Adrenal gland (tissue), 12 donors: ENCODE measurements around the gene EBF3. TPM values are rescaled to one million over a fixed set of nuclear protein-coding genes. Genes with fewer than 3 reads are reported as not detected.

Source experiments
- DNase-seq, 7 donors: peaks; one replicate each; pipeline ENCODE4 v3.0.0-alpha.2; 2019 to 2020
- H3K27ac ChIP-seq, 5 donors: fragments of 200-600 bp; sonication (generic) in 4 of 5; 1 replicate in 3 of 5; 2 replicates in 2 of 5; pipeline versions ENCODE4 v1.5.1 to v1.8.0; 2016 to 2020; ENCODE audit warnings: mild to moderate bottlenecking in 1 of 5
- H3K27me3 ChIP-seq: fragments of 200-600 bp; 2 replicates; pipeline ENCODE4 v1.8.0; 2021
- H3K36me3 ChIP-seq, 2 donors: fragments of 200-600 bp; replicated peaks in 1 of 2; 1 replicate in 1 of 2; 2 replicates in 1 of 2; pipeline versions ENCODE4 v1.5.1 to v1.8.0; 2018 to 2022
- H3K4me1 ChIP-seq, 2 donors: fragments of 200-600 bp; replicated peaks in 1 of 2; 1 replicate in 1 of 2; 2 replicates in 1 of 2; pipeline versions ENCODE4 v1.5.1 to v1.8.0; 2018 to 2021
- H3K4me3 ChIP-seq, 4 donors: fragments of 200-600 bp; sonication (generic) in 3 of 4; one replicate each; pipeline ENCODE4 v1.5.1; 2016 to 2018
- H3K9me3 ChIP-seq, 3 donors: fragments of 200-600 bp; sonication (generic) in 1 of 3; replicated peaks in 1 of 3; 1 replicate in 2 of 3; 2 replicates in 1 of 3; pipeline versions ENCODE4 v1.5.1 to v1.8.0; 2016 to 2021
- POLR2A ChIP-seq, 2 donors: fragments of 450-650 bp; IDR thresholded peaks; one replicate each; pipeline ENCODE4 v1.6.1; 2017; ENCODE audit warnings: antibody characterized with exemption in 2 of 2, mild to moderate bottlenecking in 2 of 2, moderate library complexity in 1 of 2
- WGBS, 4 donors: extraction: QIAGEN DNeasy Blood & Tissue Kit in 2 of 4; methylation state at CpG; one replicate each; pipeline versions ENCODE4 v1.1.5 to v1.1.7; 2013 to 2017; 5-methylcytosine and 5-hydroxymethylcytosine counted together
- intact Hi-C, 2 donors: fragments of 100-400 bp; cut with DNase I; formaldehyde crosslinking; loops; one replicate each; pipeline versions ENCODE4 v1.14.1 to v1.15.0; 2022 to 2023
- polyA plus RNA-seq, 3 donors: library from polyadenylated mRNA; stranded (reverse); fragments of 200-250 nt in 2 of 3; fragments of 350-450 nt in 1 of 3; fragmentation: Illumina TruSeq in 1 of 3; extraction: RNeasy Lipid Tissue Mini Kit (QIAGEN cat#74804) in 1 of 3; gene quantifications; one replicate each; pipeline ENCODE4 v1.2.3, GENCODE V29; 2013 to 2014
- total RNA-seq, 9 donors: library from RNA; depleted of rRNA in 4 of 9; stranded (reverse); fragments of >200 nt in 4 of 9; fragments of 120-200 nt in 1 of 9; fragmentation: NEBNext Ultra II Directional in 1 of 9; extraction: Animal tissue kit (Norgen Biotek cat#: 25700) in 1 of 9; gene quantifications; one replicate each; pipeline versions ENCODE4 v1.1.0 to v1.2.4, GENCODE V29; 2013 to 2023
- TF ChIP-seq, protein P1 (sequence below), 6 experiments: fragments of 450-650 bp in 4 of 6; fragments of 200-600 bp in 2 of 6; sonication (generic) in 1 of 6; IDR thresholded peaks; 1 replicate in 5 of 6; 2 replicates in 1 of 6; pipeline versions ENCODE4 v1.5.1 to v1.8.0; 2016 to 2021; ENCODE audit warnings: antibody characterized with exemption in 6 of 6, mild to moderate bottlenecking in 2 of 6, moderate library complexity in 1 of 6
- donor health status: healthy with polysubstance abuse.
- donor health status: Bipolar disorder and iron deficiency.
- donor health status: DM: yes; HTN: yes; CAD: no.
- donor health status: DM: no; HTN: no; CAD: no.
- donor health status: DM: no; HTN: no; CAD: no.
- donor health status: DM: yes; HTN: yes; CAD: no.

Gene EBF3
- total and polyA plus RNA-seq, 12 donors, result 0.12 to 2.2 (median 0.53) TPM; not detected in 1

DNA sequence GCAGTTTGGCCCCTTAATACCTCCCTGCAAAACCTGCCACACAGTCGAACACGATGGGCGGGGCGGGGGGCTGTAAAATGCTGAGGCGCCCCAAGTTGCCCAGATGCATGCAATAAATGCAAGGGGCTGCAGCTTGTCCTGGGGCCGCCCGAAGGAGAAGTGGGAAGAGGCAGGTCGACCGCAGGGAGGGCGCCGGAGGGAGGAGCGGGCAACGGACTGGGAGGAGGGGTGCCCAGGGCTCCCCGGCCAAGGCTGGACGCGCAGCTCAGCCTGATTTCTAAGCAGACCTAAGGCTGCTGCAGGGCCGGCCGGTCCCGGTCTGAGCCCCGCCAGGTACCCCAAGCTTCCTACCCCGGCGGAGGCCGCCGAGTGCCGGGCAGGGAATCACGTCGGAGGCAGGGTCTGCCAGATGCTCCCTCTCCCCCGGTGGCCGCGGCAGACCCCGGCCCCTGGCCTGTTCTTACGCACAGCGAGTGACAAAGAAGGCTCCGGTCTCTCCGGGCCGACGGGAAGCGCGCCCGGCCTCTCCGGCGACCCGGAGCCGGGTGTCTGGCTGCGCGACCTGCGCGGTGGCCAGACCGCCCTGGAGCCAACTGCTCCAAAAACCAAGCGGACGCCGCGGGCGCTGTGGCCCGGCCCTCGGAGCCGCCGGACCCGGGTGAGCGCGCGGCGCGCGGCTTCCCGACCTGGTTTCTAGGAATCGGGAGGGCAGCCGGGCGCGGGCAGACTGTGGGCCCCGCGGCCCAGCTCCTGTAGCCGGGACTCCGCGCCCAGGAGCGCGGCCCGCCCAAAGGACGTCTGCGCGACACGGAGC is 744 bp upstream of the EBF3 start:
- Histone ChIP-seq H3K27me3 (peaks cover 95% of the 10 kb centered on the region), H3K9me3 (no peaks in the 10 kb centered on the region), H3K36me3 (no peaks in the 10 kb centered on the region), H3K4me3 (peak overlapping the region in 1 of 4 donors; percentile 28), H3K27ac (no peak overlapping the region), H3K4me1 (peaks cover 3 to 17% of the 10 kb centered on the region in 2 donors)
- DNase-seq, result peak in 1 of 7 donors; percentile 30
- intact Hi-C loops, result no loop called here
- no peak for TF ChIP-seq POLR2A (IDR thresholded peaks at IDR 0.05)
- TF ChIP-seq, protein P1, sequence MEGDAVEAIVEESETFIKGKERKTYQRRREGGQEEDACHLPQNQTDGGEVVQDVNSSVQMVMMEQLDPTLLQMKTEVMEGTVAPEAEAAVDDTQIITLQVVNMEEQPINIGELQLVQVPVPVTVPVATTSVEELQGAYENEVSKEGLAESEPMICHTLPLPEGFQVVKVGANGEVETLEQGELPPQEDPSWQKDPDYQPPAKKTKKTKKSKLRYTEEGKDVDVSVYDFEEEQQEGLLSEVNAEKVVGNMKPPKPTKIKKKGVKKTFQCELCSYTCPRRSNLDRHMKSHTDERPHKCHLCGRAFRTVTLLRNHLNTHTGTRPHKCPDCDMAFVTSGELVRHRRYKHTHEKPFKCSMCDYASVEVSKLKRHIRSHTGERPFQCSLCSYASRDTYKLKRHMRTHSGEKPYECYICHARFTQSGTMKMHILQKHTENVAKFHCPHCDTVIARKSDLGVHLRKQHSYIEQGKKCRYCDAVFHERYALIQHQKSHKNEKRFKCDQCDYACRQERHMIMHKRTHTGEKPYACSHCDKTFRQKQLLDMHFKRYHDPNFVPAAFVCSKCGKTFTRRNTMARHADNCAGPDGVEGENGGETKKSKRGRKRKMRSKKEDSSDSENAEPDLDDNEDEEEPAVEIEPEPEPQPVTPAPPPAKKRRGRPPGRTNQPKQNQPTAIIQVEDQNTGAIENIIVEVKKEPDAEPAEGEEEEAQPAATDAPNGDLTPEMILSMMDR (IDR thresholded peaks at IDR 0.05), result no peak
- 5 to 12% (median 8%) methylated on average over 13 to 82 of the region's 82 CpGs for WGBS, 4 donors

DNA sequence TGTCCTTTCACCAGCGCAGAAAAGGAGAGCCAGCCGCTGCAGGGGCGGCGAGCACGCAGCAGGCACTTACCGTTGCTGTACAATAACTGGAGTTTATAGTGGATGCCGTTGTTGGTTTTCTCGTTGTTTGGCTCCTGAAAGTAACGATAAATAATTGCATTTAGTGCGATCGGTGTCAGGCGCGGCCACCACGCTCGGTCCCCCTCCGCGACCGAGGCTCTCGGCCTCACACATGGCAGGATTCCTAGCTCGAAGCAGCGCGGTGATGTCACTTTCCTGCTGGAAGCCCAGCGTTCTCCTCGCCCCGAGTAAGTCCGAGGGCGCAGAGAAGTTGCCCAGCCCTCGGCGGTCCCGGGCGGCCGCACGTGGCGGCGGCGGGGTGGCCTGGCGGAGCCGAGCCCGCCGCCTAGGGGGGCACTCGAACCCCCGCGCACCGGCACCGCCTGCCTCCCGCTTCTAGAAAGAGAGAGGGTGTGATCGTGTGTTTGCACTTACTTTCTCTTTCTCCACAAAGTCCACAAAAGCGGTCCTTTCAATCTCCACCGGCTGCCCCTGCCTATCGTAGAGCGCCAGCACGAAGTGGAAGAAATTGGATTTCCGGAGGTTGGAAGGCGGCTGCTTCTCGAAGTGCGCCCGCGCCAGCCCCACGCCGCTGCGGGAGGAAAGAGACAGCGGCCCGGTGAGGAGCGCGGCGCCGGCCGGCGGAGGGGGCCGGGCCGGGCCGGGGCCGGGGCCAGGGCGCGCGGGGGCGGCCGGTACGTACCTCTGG is 1.0 kb downstream of the EBF3 start:
- Histone ChIP-seq H3K27ac (peak overlapping the region in 2 of 5 donors; percentile 47 to 78), H3K9me3 (no peaks in the 10 kb centered on the region), H3K36me3 (no peaks in the 10 kb centered on the region), H3K4me1 (peaks cover 3 to 24% of the 10 kb centered on the region in 2 donors), H3K27me3 (peaks cover 95% of the 10 kb centered on the region), H3K4me3 (peak overlapping the region in 1 of 4 donors; percentile 68)
- 4 to 12% (median 8%) methylated on average over 14 to 79 of the region's 79 CpGs for WGBS, 4 donors
- TF ChIP-seq, protein P1 (IDR thresholded peaks at IDR 0.05), result no peak
- no peak for TF ChIP-seq POLR2A (IDR thresholded peaks at IDR 0.05)
- DNase-seq, result peak in 1 of 7 donors; percentile 51
- intact Hi-C loops, result no loop called here

DNA sequence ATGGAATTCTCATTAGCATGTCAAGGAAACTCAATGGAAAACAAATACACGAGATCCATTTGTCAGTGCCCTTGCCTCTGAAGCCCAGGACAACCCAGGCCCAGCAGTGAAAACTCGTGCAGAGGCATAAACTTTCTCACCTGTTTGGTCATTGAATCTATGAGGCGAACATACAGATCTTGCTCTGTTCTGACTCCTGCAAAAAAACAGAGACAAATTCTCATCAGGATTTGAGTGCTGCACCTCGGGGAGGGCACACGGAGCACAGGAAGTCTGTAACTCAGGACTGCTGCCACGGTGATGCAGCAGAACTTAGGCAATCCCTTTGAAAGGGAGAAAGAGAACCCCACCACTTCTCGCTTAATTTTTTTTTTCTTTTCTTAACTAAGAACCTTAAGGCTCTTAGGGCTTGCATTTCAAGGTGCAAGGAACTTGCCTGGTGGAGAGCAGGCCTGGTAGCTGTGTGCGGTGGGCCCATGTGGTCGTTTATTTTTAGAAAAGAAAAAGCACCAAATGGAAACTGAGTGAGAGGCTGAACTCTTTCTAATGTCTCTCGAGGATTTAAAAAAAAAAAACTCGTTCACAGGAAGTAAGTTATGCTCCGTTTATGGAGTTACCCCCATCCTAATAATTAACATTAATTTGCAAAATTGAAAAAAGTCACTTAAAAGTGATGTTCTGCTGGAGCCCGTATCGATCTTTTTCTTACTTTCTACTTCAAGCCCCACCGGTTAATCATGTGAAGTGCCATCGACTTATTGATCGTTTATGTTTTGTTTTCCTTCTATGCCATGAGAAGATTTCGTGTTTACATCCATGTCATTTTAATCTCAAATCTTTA is 1.8 kb downstream of the EBF3 start:
- intact Hi-C loops, result no loop called here
- no peaks in the 10 kb centered on the region for H3K9me3 ChIP-seq
- H3K4me3 ChIP-seq, result peak overlapping the region in 1 of 4 donors; percentile 68
- peaks cover 3 to 24% of the 10 kb centered on the region in 2 donors for H3K4me1 ChIP-seq
- 17 to 32% (median 26%) methylated on average over 18 of the region's 18 CpGs for WGBS, 4 donors
- TF ChIP-seq POLR2A (IDR thresholded peaks at IDR 0.05), result no peak
- TF ChIP-seq, protein P1 (IDR thresholded peaks at IDR 0.05), result no peak
- peaks cover 95% of the 10 kb centered on the region for H3K27me3 ChIP-seq
- no peak overlapping the region for H3K27ac ChIP-seq
- DNase-seq, result peak in 1 of 7 donors; percentile 2
- H3K36me3 ChIP-seq, result no peaks in the 10 kb centered on the region
